Loucy (cell line): ENCODE measurements around the gene ATG7.

Experiments
- H2AFZ ChIP-seq: fragments of 200-600 bp; sonication (generic); 2 replicates; pipeline ENCODE4 v1.6.0; 2016; ENCODE audit warnings: antibody characterized with exemption, mild to moderate bottlenecking, low read length, moderate library complexity
- H3F3A ChIP-seq: fragments of 200-600 bp; 2 replicates; pipeline ENCODE4 v1.6.0; 2016; ENCODE audit warnings: antibody characterized with exemption, low read depth, mild to moderate bottlenecking
- H3K27me3 ChIP-seq: fragments of 200-600 bp; sonication (generic); 2 replicates; pipeline ENCODE4 v1.6.1; 2014; ENCODE audit warnings: low read length, mild to moderate bottlenecking; ENCODE audit not compliant: insufficient read depth, poor library complexity, severe bottlenecking
- H3K36me3 ChIP-seq: fragments of 200-600 bp; sonication (generic); 2 replicates; pipeline ENCODE4 v1.6.1; 2016; ENCODE audit warnings: low read length; ENCODE audit not compliant: insufficient read depth
- H3K4me1 ChIP-seq: fragments of 200-600 bp; sonication (generic); 2 replicates; pipeline ENCODE4 v1.5.1; 2014; ENCODE audit warnings: low read length, mild to moderate bottlenecking; ENCODE audit not compliant: insufficient read depth, poor library complexity, severe bottlenecking
- H3K4me2 ChIP-seq: fragments of 200-600 bp; sonication (generic); 2 replicates; pipeline ENCODE4 v1.6.0; 2014; ENCODE audit warnings: antibody characterized with exemption, low read length, low read depth, mild to moderate bottlenecking; ENCODE audit not compliant: poor library complexity, severe bottlenecking
- H3K4me3 ChIP-seq: fragments of 200-600 bp; sonication (generic); 2 replicates; pipeline ENCODE4 v1.5.1; 2014; ENCODE audit warnings: low read length, mild to moderate bottlenecking, mixed read lengths; ENCODE audit not compliant: poor library complexity, severe bottlenecking
- H3K79me2 ChIP-seq: fragments of 200-600 bp; sonication (generic); 2 replicates; pipeline ENCODE4 v1.6.1; 2014; ENCODE audit warnings: low read length; ENCODE audit not compliant: insufficient read depth
- H3K9ac ChIP-seq: fragments of 200-600 bp; sonication (generic); 2 replicates; pipeline ENCODE4 v1.6.0; 2014; ENCODE audit warnings: mild to moderate bottlenecking, low read depth, low read length, moderate library complexity; ENCODE audit not compliant: poor library complexity, severe bottlenecking
- H3K9me2 ChIP-seq: fragments of 200-600 bp; sonication (generic); replicated peaks from 2 replicates; pipeline ENCODE4 v1.6.1; 2016; ENCODE audit warnings: low read depth, low read length, mixed read lengths
- H3K9me3 ChIP-seq: fragments of 200-600 bp; sonication (generic); 2 replicates; pipeline ENCODE4 v1.6.1; 2014; ENCODE audit warnings: mild to moderate bottlenecking, antibody characterized with exemption, low read length, low read depth; ENCODE audit not compliant: insufficient read depth
- H4K20me1 ChIP-seq: fragments of 200-600 bp; sonication (generic); 2 replicates; pipeline ENCODE4 v1.6.0; 2014; ENCODE audit warnings: antibody characterized with exemption, low read length, mild to moderate bottlenecking; ENCODE audit not compliant: insufficient read depth, poor library complexity, severe bottlenecking
- EZH2phosphoT487 ChIP-seq: fragments of 200-600 bp; IDR thresholded peaks from 2 replicates; pipeline ENCODE4 v1.6.1; 2018; ENCODE audit warnings: antibody characterized with exemption, mild to moderate bottlenecking, moderate library complexity, borderline replicate concordance
- TF ChIP-seq, protein P1 (sequence below): fragments of 200-600 bp; sonication (generic); conservative IDR thresholded peaks from 2 replicates; pipeline ENCODE4 v1.5.1; 2014; ENCODE audit warnings: mild to moderate bottlenecking, antibody characterized with exemption, low read length

ATG7 gene

DNA sequence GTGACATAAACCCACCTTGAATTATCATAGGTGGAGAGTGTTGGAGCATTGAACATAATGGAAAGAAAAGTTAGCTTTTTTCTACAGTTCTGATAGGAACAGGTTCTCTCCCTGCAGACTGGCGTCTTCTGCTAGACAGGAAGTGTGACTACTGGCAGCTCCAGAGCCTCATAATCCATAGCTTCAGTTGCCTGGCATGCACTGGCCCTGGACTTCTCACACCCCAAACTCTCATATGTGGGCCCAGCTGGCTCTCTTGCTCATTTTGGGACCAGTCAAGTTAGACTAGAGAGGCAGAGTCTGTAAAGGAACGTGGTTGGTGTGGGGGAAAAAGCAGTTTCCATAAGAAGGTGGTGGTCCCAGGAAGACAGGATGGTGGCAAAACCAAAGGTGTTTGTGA is 191.4 kb downstream of the ATG7 start:
- Histone ChIP-seq H3K4me3 (no peak overlapping the region), H3K9me3 (no peaks in the 10 kb centered on the region), H3K4me2 (no peak overlapping the region), H4K20me1 (no peaks in the 10 kb centered on the region), H3K9me2 (no peaks in the 10 kb centered on the region), H3K27me3 (no peaks in the 10 kb centered on the region), H3K4me1 (no peaks in the 10 kb centered on the region), H3K79me2 (no peaks in the 10 kb centered on the region), H3F3A (no peaks in the 10 kb centered on the region), H3K9ac (no peak overlapping the region), H3K36me3 (peaks cover 5% of the 10 kb centered on the region; the same call in 1 of the 2 replicates), H2AFZ (no peak overlapping the region)
- TF ChIP-seq, protein P1, sequence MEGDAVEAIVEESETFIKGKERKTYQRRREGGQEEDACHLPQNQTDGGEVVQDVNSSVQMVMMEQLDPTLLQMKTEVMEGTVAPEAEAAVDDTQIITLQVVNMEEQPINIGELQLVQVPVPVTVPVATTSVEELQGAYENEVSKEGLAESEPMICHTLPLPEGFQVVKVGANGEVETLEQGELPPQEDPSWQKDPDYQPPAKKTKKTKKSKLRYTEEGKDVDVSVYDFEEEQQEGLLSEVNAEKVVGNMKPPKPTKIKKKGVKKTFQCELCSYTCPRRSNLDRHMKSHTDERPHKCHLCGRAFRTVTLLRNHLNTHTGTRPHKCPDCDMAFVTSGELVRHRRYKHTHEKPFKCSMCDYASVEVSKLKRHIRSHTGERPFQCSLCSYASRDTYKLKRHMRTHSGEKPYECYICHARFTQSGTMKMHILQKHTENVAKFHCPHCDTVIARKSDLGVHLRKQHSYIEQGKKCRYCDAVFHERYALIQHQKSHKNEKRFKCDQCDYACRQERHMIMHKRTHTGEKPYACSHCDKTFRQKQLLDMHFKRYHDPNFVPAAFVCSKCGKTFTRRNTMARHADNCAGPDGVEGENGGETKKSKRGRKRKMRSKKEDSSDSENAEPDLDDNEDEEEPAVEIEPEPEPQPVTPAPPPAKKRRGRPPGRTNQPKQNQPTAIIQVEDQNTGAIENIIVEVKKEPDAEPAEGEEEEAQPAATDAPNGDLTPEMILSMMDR = no peak
- no peak for TF ChIP-seq EZH2phosphoT487

DNA sequence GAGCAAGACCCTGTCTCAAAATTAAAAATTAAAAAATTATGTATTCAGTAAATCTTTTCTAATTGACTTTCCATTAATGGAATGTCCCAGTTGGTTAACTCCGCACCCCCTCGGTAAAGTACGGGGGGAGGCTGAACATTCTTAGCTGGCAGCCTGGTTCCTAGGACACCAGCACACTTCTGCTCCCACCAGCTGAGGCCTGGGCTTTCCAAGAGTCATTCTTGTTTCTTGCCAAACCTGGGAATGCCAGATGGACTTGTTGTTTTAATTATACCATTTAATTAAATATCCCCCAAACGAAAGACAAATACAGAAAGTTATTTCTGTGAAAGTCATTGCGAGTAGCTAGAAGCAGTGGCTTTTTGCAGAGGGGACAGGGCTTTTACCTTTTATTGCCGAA is 192.2 kb downstream of the ATG7 start:
- no peaks in the 10 kb centered on the region for H3K9me3 ChIP-seq
- peaks cover 5% of the 10 kb centered on the region; the same call in 1 of the 2 replicates for H3K36me3 ChIP-seq
- H3K79me2 ChIP-seq = no peaks in the 10 kb centered on the region
- H4K20me1 ChIP-seq = no peaks in the 10 kb centered on the region
- no peak overlapping the region for H3K4me2 ChIP-seq
- H2AFZ ChIP-seq = no peak overlapping the region
- H3F3A ChIP-seq = no peaks in the 10 kb centered on the region
- no peak overlapping the region for H3K9ac ChIP-seq
- H3K27me3 ChIP-seq = no peaks in the 10 kb centered on the region
- no peaks in the 10 kb centered on the region for H3K4me1 ChIP-seq
- TF ChIP-seq EZH2phosphoT487 = no peak
- TF ChIP-seq, protein P1 = no peak
- no peaks in the 10 kb centered on the region for H3K9me2 ChIP-seq
- no peak overlapping the region for H3K4me3 ChIP-seq

DNA sequence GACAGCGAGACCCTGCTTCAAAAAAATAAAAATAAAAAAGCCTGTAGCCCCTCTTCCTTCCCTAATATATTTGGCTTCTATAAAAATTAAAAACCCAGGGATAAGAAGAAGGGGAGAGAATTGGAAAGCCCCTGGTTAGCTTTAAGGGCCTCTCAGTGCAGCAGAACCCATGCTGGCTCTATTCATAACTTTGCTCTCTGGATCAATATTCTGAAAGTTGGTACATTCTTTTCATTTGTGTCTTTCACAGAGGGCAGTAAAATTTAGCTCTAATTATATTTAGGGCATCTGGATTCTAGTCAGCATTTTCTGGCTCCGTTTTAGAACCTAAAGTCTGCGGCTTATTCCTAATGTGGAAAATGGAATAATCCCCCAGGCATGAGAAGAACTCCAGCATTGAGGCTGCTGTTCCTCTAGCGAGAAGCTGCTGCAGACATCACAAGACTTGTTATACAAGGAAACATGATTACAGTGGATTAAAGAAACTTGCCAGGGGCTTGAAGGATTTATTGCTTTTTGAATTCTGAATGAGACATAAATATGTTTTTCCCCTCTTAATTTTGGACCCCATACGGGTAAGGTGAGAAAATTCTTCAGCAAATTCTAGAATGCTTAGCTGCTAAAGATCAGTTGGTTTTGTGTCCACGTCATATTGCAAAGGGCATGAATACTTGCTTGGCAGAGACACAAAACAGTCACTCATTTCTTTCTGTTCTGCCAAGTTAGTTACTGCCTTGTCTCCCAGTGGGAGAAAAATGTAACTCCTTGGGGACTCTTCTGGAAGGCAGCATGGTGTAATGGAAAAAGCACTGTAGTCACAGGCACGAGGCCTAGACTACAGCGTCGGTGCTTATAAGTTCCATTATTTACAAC is 193.8 kb downstream of the ATG7 start:
- TF ChIP-seq, protein P1 = no peak
- TF ChIP-seq EZH2phosphoT487 = no peak
- no peaks in the 10 kb centered on the region for H4K20me1 ChIP-seq
- no peak overlapping the region for H3K4me3 ChIP-seq
- no peaks in the 10 kb centered on the region for H3K9me3 ChIP-seq
- H3K9me2 ChIP-seq = no peaks in the 10 kb centered on the region
- H3K4me2 ChIP-seq = no peak overlapping the region
- H3F3A ChIP-seq = no peaks in the 10 kb centered on the region
- H3K4me1 ChIP-seq = no peaks in the 10 kb centered on the region
- H2AFZ ChIP-seq = no peak overlapping the region
- no peaks in the 10 kb centered on the region for H3K79me2 ChIP-seq
- H3K9ac ChIP-seq = no peak overlapping the region
- H3K36me3 ChIP-seq = peaks cover 5% of the 10 kb centered on the region; the same call in 1 of the 2 replicates
- H3K27me3 ChIP-seq = no peaks in the 10 kb centered on the region
